PC-3 (cell line): Measurements from ENCODE around the gene ILKAP. TPM values are rescaled to one million over a fixed set of nuclear protein-coding genes. Genes with fewer than 3 reads are reported as not detected.

ENCODE experiments used
- ATAC-seq: fragments of 200-7000 bp; cut with Tn5 transposase; 2 replicates; pipeline ENCODE4 v1.9.1; 2020; ENCODE audit warnings: mild to moderate bottlenecking, moderate library complexity
- BruUV-seq: library from RNA; stranded (reverse); fragments of 400-500 nt; replicated peaks from 2 replicates; lab custom pipeline; 2021; lab: Mats Ljungman, UMichigan
- CTCF ChIA-PET: fragments of 300-600 bp; sonication (Branson Sonifier 250); formaldehyde crosslinking; loops from one replicate; lab custom pipeline; 2022; ENCODE audit warnings: antibody characterized with exemption; lab: Charles Lee
- POLR2A ChIA-PET: fragments of 300-600 bp; sonication (Branson Sonifier 250); formaldehyde crosslinking; loops from one replicate; lab custom pipeline; 2022; ENCODE audit warnings: antibody characterized with exemption; ENCODE audit not compliant: unreplicated experiment; lab: Charles Lee
- DNase-seq: peaks from one replicate; pipeline ENCODE4 v3.0.0-alpha.2; 2015
- H2AFZ ChIP-seq: fragments of 300-600 bp; sonication (generic); 2 replicates; pipeline ENCODE4 v1.6.0; 2016; ENCODE audit warnings: antibody characterized with exemption, low read length
- H3F3A ChIP-seq: fragments of 300-600 bp; sonication (generic); one replicate; pipeline ENCODE4 v1.6.0; 2017; ENCODE audit warnings: antibody characterized with exemption, low read length, control low read depth, mild to moderate bottlenecking; ENCODE audit not compliant: unreplicated experiment
- H3K27ac ChIP-seq: fragments of 300-600 bp; sonication (generic); 2 replicates; pipeline ENCODE4 v1.5.1; 2016; ENCODE audit warnings: mild to moderate bottlenecking, low read length
- H3K27me3 ChIP-seq: fragments of 300-600 bp; sonication (generic); 2 replicates; pipeline ENCODE4 v1.6.1; 2016; ENCODE audit warnings: low read length, mixed read lengths
- H3K36me3 ChIP-seq: fragments of 300-600 bp; sonication (generic); 2 replicates; pipeline ENCODE4 v1.6.1; 2016; ENCODE audit warnings: low read depth, mixed run types, low read length, mixed read lengths
- H3K4me1 ChIP-seq: fragments of 300-600 bp; sonication (generic); 2 replicates; pipeline ENCODE4 v1.5.1; 2016; ENCODE audit warnings: low read length; ENCODE audit not compliant: insufficient read depth
- H3K4me2 ChIP-seq: fragments of 300-600 bp; sonication (generic); 2 replicates; pipeline ENCODE4 v1.6.0; 2016; ENCODE audit warnings: low read length
- H3K4me3 ChIP-seq: fragments of 300-600 bp; sonication (generic); 2 replicates; pipeline ENCODE4 v1.5.1; 2016; ENCODE audit warnings: mild to moderate bottlenecking, low read length, mixed read lengths
- H3K79me2 ChIP-seq: fragments of 300-600 bp; sonication (generic); 2 replicates; pipeline ENCODE4 v1.6.1; 2017; ENCODE audit warnings: low read length, mixed read lengths
- H3K9ac ChIP-seq: fragments of 300-600 bp; sonication (generic); 2 replicates; pipeline ENCODE4 v1.6.0; 2016; ENCODE audit warnings: mild to moderate bottlenecking, low read length
- H3K9me2 ChIP-seq: fragments of 300-600 bp; sonication (generic); replicated peaks from 2 replicates; pipeline ENCODE4 v1.6.1; 2016; ENCODE audit warnings: mixed run types, low read length, mixed read lengths
- H3K9me3 ChIP-seq: fragments of 300-600 bp; sonication (generic); 2 replicates; pipeline ENCODE4 v1.6.1; 2016; ENCODE audit warnings: low read length, mixed read lengths
- H4K20me1 ChIP-seq: fragments of 300-600 bp; sonication (generic); 2 replicates; pipeline ENCODE4 v1.6.1; 2016; ENCODE audit warnings: low read length, mixed read lengths
- EZH2 ChIP-seq: fragments of 300-600 bp; sonication (generic); IDR thresholded peaks from one replicate; pipeline ENCODE4 v1.6.1; 2017; ENCODE audit warnings: antibody characterized with exemption, mild to moderate bottlenecking, low read length; ENCODE audit not compliant: unreplicated experiment
- EZH2phosphoT487 ChIP-seq: fragments of 300-600 bp; sonication (generic); IDR thresholded peaks from 2 replicates; pipeline ENCODE4 v1.6.1; 2018; ENCODE audit warnings: mild to moderate bottlenecking, antibody characterized with exemption, low read length, borderline replicate concordance
- intact Hi-C: fragments of 100-400 bp; cut with micrococcal nuclease; formaldehyde crosslinking; loops from 2 replicates; pipeline ENCODE4 v1.9.0; 2023
- total RNA-seq: library from RNA; depleted of rRNA; stranded (reverse); fragments of >200 nt; gene quantifications from 2 replicates; pipeline ENCODE4 v1.2.3, GENCODE V29; 2014; rRNA removed
- TF ChIP-seq, protein P1 (sequence below): fragments of 300-600 bp; sonication (generic); conservative IDR thresholded peaks from 2 replicates; pipeline ENCODE4 v1.5.1; 2017; ENCODE audit warnings: antibody characterized with exemption, low read depth, mild to moderate bottlenecking, low read length

ILKAP gene
- total RNA-seq, 1 experiment from 2014 or later: 30.7 TPM

- Histone ChIP-seq H4K20me1 (no peaks in the 10 kb centered on the region), H3K36me3 (no peaks in the 10 kb centered on the region), H3K4me2 (no peak overlapping the region), H3K27ac (no peak overlapping the region), H3F3A (no peaks in the 10 kb centered on the region), H3K9me2 (no peaks in the 10 kb centered on the region), H3K9ac (no peak overlapping the region), H2AFZ (no peak overlapping the region), H3K4me1 (no peaks in the 10 kb centered on the region; the same call in 1 of the 2 replicates), H3K27me3 (no peaks in the 10 kb centered on the region), H3K4me3 (no peak overlapping the region), H3K79me2 (no peaks in the 10 kb centered on the region), H3K9me3 (no peaks in the 10 kb centered on the region)
- intact Hi-C loops: no loop called here
- CTCF ChIA-PET: no interaction called here
- no peak for DNase-seq
- TF ChIP-seq EZH2: no peak
- no peak for TF ChIP-seq EZH2phosphoT487
- TF ChIP-seq, protein P1, sequence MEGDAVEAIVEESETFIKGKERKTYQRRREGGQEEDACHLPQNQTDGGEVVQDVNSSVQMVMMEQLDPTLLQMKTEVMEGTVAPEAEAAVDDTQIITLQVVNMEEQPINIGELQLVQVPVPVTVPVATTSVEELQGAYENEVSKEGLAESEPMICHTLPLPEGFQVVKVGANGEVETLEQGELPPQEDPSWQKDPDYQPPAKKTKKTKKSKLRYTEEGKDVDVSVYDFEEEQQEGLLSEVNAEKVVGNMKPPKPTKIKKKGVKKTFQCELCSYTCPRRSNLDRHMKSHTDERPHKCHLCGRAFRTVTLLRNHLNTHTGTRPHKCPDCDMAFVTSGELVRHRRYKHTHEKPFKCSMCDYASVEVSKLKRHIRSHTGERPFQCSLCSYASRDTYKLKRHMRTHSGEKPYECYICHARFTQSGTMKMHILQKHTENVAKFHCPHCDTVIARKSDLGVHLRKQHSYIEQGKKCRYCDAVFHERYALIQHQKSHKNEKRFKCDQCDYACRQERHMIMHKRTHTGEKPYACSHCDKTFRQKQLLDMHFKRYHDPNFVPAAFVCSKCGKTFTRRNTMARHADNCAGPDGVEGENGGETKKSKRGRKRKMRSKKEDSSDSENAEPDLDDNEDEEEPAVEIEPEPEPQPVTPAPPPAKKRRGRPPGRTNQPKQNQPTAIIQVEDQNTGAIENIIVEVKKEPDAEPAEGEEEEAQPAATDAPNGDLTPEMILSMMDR: no peak
- no TSS peak for BruUV-seq
- POLR2A ChIA-PET: no interaction called here
- ATAC-seq: no peak
Observed at GRCh38 chr2:238120463-238121298, 82.8 kb downstream of the ILKAP start.

Other genes starting within 250 kb of the ILKAP start
- gene UBE2F, start 236.7 kb downstream of the ILKAP start, total RNA-seq: 37.5 and 57.8 TPM in 2 replicates
- gene SCLY, start 142.7 kb downstream of the ILKAP start, total RNA-seq: 19.5 and 23.1 TPM in 2 replicates
- not detected in 2 replicates for gene ESPNL, start 103.4 kb downstream of the ILKAP start, total RNA-seq
- gene KLHL30, start 65.0 kb downstream of the ILKAP start, total RNA-seq: not detected in 2 replicates
- gene ERFE, start 44.7 kb downstream of the ILKAP start, total RNA-seq: 7.4 and 8.5 TPM in 2 replicates
- gene HES6, start 36.3 kb upstream of the ILKAP start, total RNA-seq: 9.8 and 19.6 TPM in 2 replicates
- gene PER2, start 84.9 kb upstream of the ILKAP start, total RNA-seq: 8.6 and 13.0 TPM in 2 replicates
- 8.2 and 12.0 TPM in 2 replicates for gene TRAF3IP1, start 116.8 kb upstream of the ILKAP start, total RNA-seq
- 28.9 and 60.0 TPM in 2 replicates for gene ASB1, start 223.2 kb upstream of the ILKAP start, total RNA-seq